HuH-7.5 (cell line): ENCODE measurements around the gene SAMSN1.

Experiments used
- DNase-seq: peaks from one replicate; pipeline ENCODE4 v3.0.0; 2011; ENCODE audit warnings: low spot score

Gene SAMSN1

GRCh38 chr21:14484188-14485009 is 61.7 kb downstream of the SAMSN1 start:
- no peak for DNase-seq

GRCh38 chr21:14483296-14483695 is 62.8 kb downstream of the SAMSN1 start:
- DNase-seq, result no peak

- no peak for DNase-seq
These were observed 64.0 kb downstream of the SAMSN1 start for GRCh38 chr21:14482165-14482564.

GRCh38 chr21:14480411-14481031 is 65.6 kb downstream of the SAMSN1 start:
- no peak for DNase-seq

GRCh38 chr21:14479241-14479786 is 66.8 kb downstream of the SAMSN1 start:
- no peak for DNase-seq

- DNase-seq, result no peak
These were observed 68.3 kb downstream of the SAMSN1 start for GRCh38 chr21:14477841-14478240.

- no peak for DNase-seq
These were observed 69.0 kb downstream of the SAMSN1 start for GRCh38 chr21:14477133-14477532.

- no peak for DNase-seq
These were observed 71.1 kb downstream of the SAMSN1 start for GRCh38 chr21:14474995-14475394.

GRCh38 chr21:14469641-14470040 is 76.5 kb downstream of the SAMSN1 start:
- no peak for DNase-seq

GRCh38 chr21:14466715-14467114 is 79.4 kb downstream of the SAMSN1 start:
- no peak for DNase-seq

- no peak for DNase-seq
These were observed 88.4 kb downstream of the SAMSN1 start for GRCh38 chr21:14457762-14458161.

GRCh38 chr21:14456911-14457310 is 89.2 kb downstream of the SAMSN1 start:
- no peak for DNase-seq

GRCh38 chr21:14454016-14455009 is 91.8 kb downstream of the SAMSN1 start:
- no peak for DNase-seq

GRCh38 chr21:14453339-14454015 is 92.6 kb downstream of the SAMSN1 start:
- no peak for DNase-seq

- DNase-seq, result no peak
These were observed 93.3 kb downstream of the SAMSN1 start for GRCh38 chr21:14452727-14453241.

GRCh38 chr21:14452031-14452726 is 93.9 kb downstream of the SAMSN1 start:
- no peak for DNase-seq

GRCh38 chr21:14451546-14451945 is 94.6 kb downstream of the SAMSN1 start:
- no peak for DNase-seq

- DNase-seq, result no peak
These were observed 97.3 kb downstream of the SAMSN1 start for GRCh38 chr21:14448784-14449183.

- DNase-seq, result no peak
These were observed 107.9 kb downstream of the SAMSN1 start for GRCh38 chr21:14438211-14438610.

- no peak for DNase-seq
These were observed 110.7 kb downstream of the SAMSN1 start for GRCh38 chr21:14435423-14435822.
